Measurements from ENCODE around the gene C4orf54.

- TF ChIP-seq POLR2A (IDR thresholded peaks at IDR 0.05; ENCODE audit: low read depth, low read length), result no peak
- no peak for TF ChIP-seq RFX5 (IDR thresholded peaks at IDR 0.05; ENCODE audit: low read depth, low read length)
- no peak for TF ChIP-seq CTCF (conservative IDR thresholded peaks at IDR 0.05; ENCODE audit: low read depth, low read length)
- peak; percentile 73 for TF ChIP-seq CEBPB (IDR thresholded peaks at IDR 0.05; ENCODE audit: low read depth, low read length)
- no peak for TF ChIP-seq FOS (IDR thresholded peaks at IDR 0.05; ENCODE audit: low read depth, low read length)
- no peak for TF ChIP-seq USF2 (IDR thresholded peaks at IDR 0.05; ENCODE audit: low read depth, low read length)
- TF ChIP-seq RAD21 (IDR thresholded peaks at IDR 0.05; ENCODE audit: low read length), result no peak
- TF ChIP-seq MAFK (IDR thresholded peaks at IDR 0.05; ENCODE audit: low read depth, low read length), result no peak
- no peak for TF ChIP-seq CHD1 (IDR thresholded peaks at IDR 0.05; ENCODE audit: low read depth, low read length)
- no peak for TF ChIP-seq SMC3 (IDR thresholded peaks at IDR 0.05; ENCODE audit: low read depth, low read length)
These were observed 21.2 kb downstream of the C4orf54 start for GRCh38 chr4:99636422-99636821.

Data from IMR-90 (cell line).